Hematopoietic multipotent progenitor cell treated with erythropoietin and hydrocortisone succinate and interleukin-3 and kit ligand, for 4 days (in vitro differentiated cells): ENCODE results near the gene UGT1A7.

ENCODE experiments used
- DNase-seq: peaks from one replicate; pipeline ENCODE4 v3.0.0-alpha.2; 2015

Gene UGT1A7

DNA sequence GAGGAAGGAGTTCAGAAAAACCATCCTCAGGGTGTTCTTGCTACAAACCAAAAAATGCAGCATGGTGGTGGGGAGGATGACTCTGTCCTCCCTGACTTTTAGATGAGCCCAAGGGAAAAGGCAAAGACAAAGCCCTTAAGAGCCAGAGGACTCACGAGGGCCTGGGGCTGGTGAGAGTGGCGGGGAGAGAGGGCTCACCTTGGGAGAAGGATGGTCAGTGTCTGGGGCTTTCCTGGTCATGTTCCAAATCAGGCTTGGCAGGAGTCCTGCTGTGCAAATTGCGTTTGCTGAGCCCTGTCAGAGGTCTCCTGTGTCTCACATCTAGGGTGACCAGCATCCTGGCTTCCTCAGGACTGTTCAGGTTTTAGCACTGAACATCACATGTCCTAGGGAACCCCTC lies 83.1 kb downstream of the UGT1A7 start:
- DNase-seq = no peak

DNA sequence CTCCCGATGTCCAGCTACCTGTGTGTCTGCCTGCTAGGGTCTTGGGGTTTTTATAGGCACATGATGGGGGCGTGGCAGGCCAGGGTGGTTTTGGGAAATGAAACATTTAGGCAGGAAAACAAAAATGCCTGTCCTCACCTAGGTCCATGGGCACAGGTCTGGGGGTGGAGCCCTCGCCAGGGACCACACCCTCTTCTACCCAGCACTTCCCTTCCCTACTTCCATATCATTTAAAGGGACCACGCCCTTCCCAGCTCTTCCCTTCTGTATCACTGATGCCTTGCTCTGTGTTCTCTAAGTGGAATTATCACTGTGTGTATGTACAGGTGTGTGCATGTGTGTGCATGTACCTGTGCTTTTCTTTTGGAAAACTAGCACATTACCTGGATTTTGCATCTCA lies 84.7 kb downstream of the UGT1A7 start:
- no peak for DNase-seq

DNA sequence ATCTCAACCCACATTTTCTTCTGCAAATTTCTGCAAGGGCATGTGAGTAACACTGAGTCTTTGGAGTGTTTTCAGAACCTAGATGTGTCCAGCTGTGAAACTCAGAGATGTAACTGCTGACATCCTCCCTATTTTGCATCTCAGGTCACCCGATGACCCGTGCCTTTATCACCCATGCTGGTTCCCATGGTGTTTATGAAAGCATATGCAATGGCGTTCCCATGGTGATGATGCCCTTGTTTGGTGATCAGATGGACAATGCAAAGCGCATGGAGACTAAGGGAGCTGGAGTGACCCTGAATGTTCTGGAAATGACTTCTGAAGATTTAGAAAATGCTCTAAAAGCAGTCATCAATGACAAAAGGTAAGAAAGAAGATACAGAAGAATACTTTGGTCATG lies 86.4 kb downstream of the UGT1A7 start:
- no peak for DNase-seq

- no peak for DNase-seq
Observed at GRCh38 chr2:233769260-233769659, 87.6 kb downstream of the UGT1A7 start.

DNA sequence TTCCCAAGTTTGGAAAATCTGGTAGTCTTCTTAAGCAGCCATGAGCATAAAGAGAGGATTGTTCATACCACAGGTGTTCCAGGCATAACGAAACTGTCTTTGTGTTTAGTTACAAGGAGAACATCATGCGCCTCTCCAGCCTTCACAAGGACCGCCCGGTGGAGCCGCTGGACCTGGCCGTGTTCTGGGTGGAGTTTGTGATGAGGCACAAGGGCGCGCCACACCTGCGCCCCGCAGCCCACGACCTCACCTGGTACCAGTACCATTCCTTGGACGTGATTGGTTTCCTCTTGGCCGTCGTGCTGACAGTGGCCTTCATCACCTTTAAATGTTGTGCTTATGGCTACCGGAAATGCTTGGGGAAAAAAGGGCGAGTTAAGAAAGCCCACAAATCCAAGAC lies 90.5 kb downstream of the UGT1A7 start:
- no peak for DNase-seq

DNA sequence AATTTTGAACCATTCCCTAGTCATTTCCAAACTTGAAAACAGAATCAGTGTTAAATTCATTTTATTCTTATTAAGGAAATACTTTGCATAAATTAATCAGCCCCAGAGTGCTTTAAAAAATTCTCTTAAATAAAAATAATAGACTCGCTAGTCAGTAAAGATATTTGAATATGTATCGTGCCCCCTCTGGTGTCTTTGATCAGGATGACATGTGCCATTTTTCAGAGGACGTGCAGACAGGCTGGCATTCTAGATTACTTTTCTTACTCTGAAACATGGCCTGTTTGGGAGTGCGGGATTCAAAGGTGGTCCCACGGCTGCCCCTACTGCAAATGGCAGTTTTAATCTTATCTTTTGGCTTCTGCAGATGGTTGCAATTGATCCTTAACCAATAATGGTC lies 90.9 kb downstream of the UGT1A7 start:
- DNase-seq = peak; percentile 13

- no peak for DNase-seq
Observed at GRCh38 chr2:233773854-233774253, 92.2 kb downstream of the UGT1A7 start.

DNA sequence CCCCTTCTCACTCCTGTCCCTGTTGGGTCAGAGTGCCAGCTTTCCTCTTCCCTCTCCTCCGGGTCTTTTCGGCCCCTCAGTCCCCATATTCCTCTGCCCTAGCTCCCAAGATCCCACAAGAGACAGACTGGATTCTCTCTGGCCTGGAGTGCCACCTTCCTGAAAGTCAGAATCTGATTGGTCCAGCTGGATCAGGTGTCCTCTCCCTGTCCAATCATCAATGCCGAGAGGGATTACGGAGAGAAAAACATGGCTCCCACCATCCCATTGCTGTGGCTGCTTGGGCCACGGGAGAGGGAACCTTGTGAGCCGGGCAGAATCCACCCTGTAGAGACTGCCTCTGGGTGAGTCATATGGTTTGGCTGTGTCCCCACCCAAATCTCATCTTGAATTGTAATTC lies 93.7 kb downstream of the UGT1A7 start:
- no peak for DNase-seq

DNA sequence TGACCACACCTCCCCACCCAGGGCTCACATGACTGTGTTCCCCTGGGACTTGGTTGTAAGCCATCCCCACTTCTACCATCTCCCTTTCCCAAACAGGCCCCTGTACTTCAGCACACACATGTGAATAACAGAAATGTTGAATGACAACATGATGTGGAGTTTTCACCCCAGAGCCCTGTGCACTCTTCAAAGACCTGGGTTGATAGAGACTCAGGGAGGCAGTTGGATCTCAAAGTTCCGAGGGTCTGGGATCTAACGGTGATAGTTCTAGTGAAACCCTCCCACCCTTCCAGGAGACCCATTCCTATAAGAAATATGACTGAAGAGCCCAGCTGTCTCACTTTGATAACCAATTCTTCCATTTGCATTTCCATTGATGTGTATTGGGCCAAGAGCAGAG lies 96.3 kb downstream of the UGT1A7 start, which contains the start of gene MROH2A:
TSS of gene MROH2A (plus strand) at position 301 of the 400 bp plus-strand sequence. CDS start 1,029 bp downstream, outside the sequence.
- DNase-seq = no peak

- DNase-seq = no peak
Observed at GRCh38 chr2:233779722-233780121, 98.0 kb downstream of the UGT1A7 start.

- no peak for DNase-seq
Observed at GRCh38 chr2:233780771-233781170, 99.1 kb downstream of the UGT1A7 start.

GRCh38 chr2:233789554-233789953 lies 107.9 kb downstream of the UGT1A7 start:
- no peak for DNase-seq

DNA sequence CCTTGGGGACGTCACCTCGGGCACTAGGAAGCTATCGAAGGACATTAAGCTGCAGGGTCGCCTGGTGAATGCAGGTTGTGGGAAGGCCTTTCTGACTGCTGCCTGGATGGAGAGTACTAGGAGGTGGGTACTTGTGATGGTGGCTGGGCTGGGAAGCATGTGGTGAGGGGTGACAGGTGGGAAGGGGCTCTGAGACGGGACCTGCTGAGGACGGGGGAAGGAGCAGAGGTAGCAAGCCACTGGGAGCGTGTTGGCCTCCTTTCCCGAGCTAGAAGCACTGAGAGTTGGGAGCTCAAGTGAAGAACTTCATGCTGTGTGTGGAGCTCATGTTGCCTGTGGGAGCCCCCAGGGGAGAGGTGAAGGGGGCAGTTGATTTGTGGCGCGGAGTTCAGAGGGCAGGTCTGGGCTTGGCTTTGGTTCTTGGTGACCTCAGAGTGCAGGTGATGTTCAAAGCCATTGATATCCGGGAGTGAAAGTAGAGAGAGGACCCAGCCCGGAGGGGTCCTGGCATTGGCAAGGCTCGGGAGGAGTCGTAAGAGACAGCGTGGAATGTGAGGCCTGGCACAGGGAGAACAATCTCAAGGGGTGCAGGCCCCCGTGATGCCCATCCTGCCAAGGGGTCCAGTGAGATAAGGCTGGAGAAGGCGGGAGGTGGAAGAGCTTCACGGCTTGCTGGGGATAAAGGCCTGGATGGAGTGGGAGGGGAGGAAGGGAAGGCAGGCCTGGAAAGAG lies 109.6 kb downstream of the UGT1A7 start:
- DNase-seq = no peak

GRCh38 chr2:233791883-233792329 lies 110.2 kb downstream of the UGT1A7 start:
- no peak for DNase-seq

DNA sequence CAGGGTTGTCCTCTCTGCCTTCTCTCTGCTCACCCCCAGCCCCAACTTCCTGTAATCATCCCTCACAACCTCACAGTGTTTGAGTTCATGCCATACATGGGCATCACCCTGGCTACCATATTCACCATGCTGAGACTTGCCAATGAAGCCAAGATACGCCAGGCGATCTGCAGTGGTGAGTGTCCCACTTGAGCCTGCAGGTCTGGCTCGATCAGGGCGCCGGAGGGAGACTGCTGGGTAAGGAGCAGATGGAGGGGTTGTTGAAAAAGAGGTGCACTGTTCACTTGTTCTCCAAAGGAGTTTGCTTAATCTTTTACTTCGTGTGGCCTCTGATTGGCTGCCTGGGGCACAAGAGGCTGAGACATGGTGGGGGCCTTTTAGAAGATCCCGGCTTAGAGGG lies 111.0 kb downstream of the UGT1A7 start:
- DNase-seq = no peak

DNA sequence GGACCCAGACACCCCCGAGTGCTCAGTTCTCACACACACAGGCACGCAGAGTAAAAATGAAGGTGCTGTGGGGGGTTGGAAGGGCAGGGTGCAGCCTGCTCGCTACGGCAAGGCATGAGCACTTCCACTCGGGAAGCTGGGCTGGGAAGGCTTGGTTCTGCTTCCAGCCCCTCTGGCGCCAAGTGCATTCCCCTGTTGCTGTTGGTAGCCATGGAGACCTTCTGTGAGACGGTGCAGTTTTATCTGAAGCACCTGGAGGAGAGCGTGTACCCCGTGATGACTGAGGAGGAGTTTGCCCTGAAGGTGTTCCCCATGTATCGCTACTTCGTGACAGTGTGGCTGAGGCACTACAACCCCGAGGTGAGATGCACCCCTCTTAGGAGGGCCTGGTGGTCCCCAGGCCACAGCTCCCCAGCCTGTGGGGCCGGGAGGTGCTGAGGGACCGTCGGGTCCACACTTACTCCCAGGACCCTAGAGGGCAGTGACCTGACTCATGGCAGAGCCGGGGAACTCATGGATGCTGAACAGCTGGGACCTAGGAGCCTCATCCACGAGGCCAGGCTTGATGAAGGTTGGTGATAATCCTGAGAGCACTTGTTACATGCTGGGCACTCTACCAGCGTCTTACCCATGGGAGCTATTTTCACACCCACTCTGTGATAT lies 111.9 kb downstream of the UGT1A7 start:
- DNase-seq = no peak

DNA sequence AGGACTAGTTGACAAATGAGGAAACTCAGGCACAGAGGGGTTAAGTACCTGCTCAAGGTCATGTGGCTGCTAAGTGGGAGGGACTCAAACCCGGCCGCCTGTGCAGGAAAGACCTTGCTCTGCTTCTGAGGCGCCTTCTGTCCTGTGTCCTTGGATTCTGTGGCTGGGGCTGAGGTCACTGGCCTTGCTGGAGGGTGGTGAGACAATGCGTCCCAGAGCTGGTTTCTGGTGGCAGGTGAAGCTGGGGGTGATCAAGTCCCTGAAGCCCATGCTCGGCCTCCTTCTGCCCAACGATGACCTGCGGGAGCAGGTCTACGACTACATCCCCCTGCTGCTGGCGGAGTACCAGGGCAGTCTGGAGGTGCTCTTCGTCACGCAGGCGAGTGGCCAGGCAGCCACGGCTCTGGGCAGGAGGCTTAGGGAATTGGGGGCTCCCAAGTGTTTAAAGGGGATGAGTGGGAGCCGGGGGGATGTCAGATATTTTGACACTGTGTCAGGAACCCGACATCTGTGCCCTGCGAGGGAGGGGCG lies 112.5 kb downstream of the UGT1A7 start:
- DNase-seq = no peak

GRCh38 chr2:233795735-233796171 lies 114.1 kb downstream of the UGT1A7 start:
- no peak for DNase-seq

DNA sequence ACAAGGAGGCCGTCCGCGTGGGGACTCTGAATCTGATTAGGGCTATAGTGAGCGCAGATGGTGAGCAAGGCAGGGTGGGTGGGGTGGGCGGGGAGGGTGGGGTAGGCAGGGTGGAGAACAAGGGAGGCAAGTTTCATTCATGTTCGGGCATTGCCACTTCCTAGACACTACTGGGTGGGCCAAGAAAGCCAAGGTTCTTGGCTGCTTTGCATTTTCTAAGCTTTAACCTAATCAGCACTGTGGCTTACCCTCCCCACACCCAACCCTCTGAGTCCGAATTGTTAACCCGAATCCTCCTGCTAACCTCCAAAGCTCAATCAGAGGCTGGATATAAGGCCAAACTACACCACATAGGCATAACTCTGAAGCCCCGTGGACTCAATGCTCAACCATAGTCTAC lies 114.6 kb downstream of the UGT1A7 start:
- peak; percentile 31 for DNase-seq

GRCh38 chr2:233798335-233799086 lies 116.8 kb downstream of the UGT1A7 start:
- no peak for DNase-seq

- DNase-seq = no peak
Observed at GRCh38 chr2:233799087-233799665, 117.5 kb downstream of the UGT1A7 start.

- no peak for DNase-seq
Observed at GRCh38 chr2:233799716-233800115, 118.0 kb downstream of the UGT1A7 start.

DNA sequence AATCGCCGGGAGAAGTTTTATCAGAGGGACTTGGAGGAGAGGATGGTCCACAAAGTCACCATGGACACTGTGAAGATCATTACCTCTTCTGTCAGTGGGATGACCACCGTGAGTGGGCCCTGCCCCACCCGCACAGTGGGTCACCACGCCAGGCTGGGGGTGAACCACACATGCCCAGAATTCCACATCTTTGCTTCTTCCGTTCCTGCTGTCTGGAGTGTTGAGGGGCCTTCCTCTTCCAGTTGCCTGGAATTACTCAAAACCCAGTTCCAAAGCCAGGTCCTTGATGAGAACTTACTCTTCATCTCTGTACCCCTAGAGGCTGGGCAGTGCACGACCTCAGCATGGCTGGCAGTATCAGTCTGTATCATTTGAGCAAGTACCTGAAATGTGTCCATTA lies 118.5 kb downstream of the UGT1A7 start:
- DNase-seq = no peak
